ENCODE results near the gene PTPN7.

The PTPN7 gene

DNA sequence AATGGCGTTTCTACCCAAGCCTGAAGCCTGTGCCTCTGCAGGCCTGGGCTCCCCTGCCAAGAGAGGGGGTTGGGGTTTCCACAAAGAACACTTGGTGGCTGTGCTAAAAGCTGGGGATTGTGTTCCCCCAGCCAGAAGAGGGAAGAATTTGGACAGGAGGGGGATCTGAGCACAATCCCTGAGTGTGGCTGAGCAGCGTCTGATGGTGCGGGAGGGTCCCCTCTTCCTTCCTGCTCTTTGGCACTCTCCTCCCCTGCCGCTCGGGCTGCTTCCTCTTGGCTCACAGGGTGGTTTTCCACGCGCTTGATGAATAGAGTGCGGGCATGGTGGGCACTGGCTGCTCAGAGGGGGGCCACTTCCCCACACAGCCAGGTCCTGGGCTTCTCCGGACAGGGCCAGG, 34.0 kb downstream of the PTPN7 start:
- TF ChIP-seq, protein P1, sequence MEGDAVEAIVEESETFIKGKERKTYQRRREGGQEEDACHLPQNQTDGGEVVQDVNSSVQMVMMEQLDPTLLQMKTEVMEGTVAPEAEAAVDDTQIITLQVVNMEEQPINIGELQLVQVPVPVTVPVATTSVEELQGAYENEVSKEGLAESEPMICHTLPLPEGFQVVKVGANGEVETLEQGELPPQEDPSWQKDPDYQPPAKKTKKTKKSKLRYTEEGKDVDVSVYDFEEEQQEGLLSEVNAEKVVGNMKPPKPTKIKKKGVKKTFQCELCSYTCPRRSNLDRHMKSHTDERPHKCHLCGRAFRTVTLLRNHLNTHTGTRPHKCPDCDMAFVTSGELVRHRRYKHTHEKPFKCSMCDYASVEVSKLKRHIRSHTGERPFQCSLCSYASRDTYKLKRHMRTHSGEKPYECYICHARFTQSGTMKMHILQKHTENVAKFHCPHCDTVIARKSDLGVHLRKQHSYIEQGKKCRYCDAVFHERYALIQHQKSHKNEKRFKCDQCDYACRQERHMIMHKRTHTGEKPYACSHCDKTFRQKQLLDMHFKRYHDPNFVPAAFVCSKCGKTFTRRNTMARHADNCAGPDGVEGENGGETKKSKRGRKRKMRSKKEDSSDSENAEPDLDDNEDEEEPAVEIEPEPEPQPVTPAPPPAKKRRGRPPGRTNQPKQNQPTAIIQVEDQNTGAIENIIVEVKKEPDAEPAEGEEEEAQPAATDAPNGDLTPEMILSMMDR (conservative IDR thresholded peaks at IDR 0.05; ENCODE audit: low read length), result no peak
- no peak for TF ChIP-seq EZH2phosphoT487 (IDR thresholded peaks at IDR 0.05; ENCODE audit: borderline replicate concordance)
- H3K4me2 ChIP-seq (ENCODE audit: low read depth, low read length, poor library complexity, severe bottlenecking), result no peak overlapping the region

GRCh38 chr1:202125611-202126010, 34.8 kb downstream of the PTPN7 start:
- no peaks in the 10 kb centered on the region for H3K9me2 ChIP-seq (replicated peaks; ENCODE audit: low read depth, low read length)
- H3K27me3 ChIP-seq (ENCODE audit: insufficient read depth, low read length, poor library complexity, severe bottlenecking), result no peaks in the 10 kb centered on the region
- H3K9me3 ChIP-seq (ENCODE audit: insufficient read depth, low read depth, low read length), result no peaks in the 10 kb centered on the region
- TF ChIP-seq EZH2phosphoT487 (IDR thresholded peaks at IDR 0.05; ENCODE audit: borderline replicate concordance), result no peak
- no peaks in the 10 kb centered on the region for H3K36me3 ChIP-seq (ENCODE audit: insufficient read depth, low read length)
- H3K79me2 ChIP-seq (ENCODE audit: insufficient read depth, low read length), result no peaks in the 10 kb centered on the region
- H2AFZ ChIP-seq (ENCODE audit: low read length), result no peak overlapping the region
- H3K4me2 ChIP-seq (ENCODE audit: low read depth, low read length, poor library complexity, severe bottlenecking), result no peak overlapping the region
- H3K4me1 ChIP-seq (ENCODE audit: insufficient read depth, low read length, poor library complexity, severe bottlenecking), result no peaks in the 10 kb centered on the region
- H3K4me3 ChIP-seq (ENCODE audit: low read length, poor library complexity, severe bottlenecking), result no peak overlapping the region
- no peak overlapping the region for H3K9ac ChIP-seq (ENCODE audit: low read depth, low read length, poor library complexity, severe bottlenecking)
- H4K20me1 ChIP-seq (ENCODE audit: insufficient read depth, low read length, poor library complexity, severe bottlenecking), result no peaks in the 10 kb centered on the region
- H3F3A ChIP-seq (ENCODE audit: low read depth), result no peaks in the 10 kb centered on the region

More for the DNA sequence above, 34.0 kb downstream of the PTPN7 start:
- H3K9me2 ChIP-seq (replicated peaks; ENCODE audit: low read depth, low read length), result no peaks in the 10 kb centered on the region
- H3K4me1 ChIP-seq (ENCODE audit: insufficient read depth, low read length, poor library complexity, severe bottlenecking), result no peaks in the 10 kb centered on the region
- no peak overlapping the region for H3K4me3 ChIP-seq (ENCODE audit: low read length, poor library complexity, severe bottlenecking)
- no peaks in the 10 kb centered on the region for H3F3A ChIP-seq (ENCODE audit: low read depth)
- H3K79me2 ChIP-seq (ENCODE audit: insufficient read depth, low read length), result no peaks in the 10 kb centered on the region
- H3K9ac ChIP-seq (ENCODE audit: low read depth, low read length, poor library complexity, severe bottlenecking), result no peak overlapping the region
- H3K9me3 ChIP-seq (ENCODE audit: insufficient read depth, low read depth, low read length), result no peaks in the 10 kb centered on the region
- no peaks in the 10 kb centered on the region for H3K27me3 ChIP-seq (ENCODE audit: insufficient read depth, low read length, poor library complexity, severe bottlenecking)
- H3K36me3 ChIP-seq (ENCODE audit: insufficient read depth, low read length), result no peaks in the 10 kb centered on the region
- no peak overlapping the region for H2AFZ ChIP-seq (ENCODE audit: low read length)
- H4K20me1 ChIP-seq (ENCODE audit: insufficient read depth, low read length, poor library complexity, severe bottlenecking), result no peaks in the 10 kb centered on the region

DNA sequence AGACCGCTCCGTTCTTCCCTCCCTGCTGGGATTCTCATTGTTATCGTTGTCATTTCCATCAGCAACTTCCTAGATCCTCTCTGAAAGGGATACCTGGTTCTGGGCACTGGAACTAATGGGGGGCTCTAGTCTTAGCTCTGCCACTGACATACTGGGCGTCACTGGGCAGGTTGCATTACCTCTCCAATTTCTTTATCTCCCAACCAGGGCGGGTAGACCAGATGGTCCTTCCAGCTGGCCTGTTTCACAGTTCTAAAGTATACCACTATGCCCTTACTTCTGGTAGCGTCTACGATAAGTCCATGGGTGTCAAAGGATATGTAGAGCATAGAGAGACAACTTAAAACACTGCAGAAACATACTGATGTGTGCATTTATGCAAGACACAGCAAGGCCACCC, 36.3 kb downstream of the PTPN7 start:
- Histone ChIP-seq H3K4me2 (ENCODE audit: low read depth, low read length, poor library complexity, severe bottlenecking) (no peak overlapping the region), H3K9ac (ENCODE audit: low read depth, low read length, poor library complexity, severe bottlenecking) (no peak overlapping the region), H3K9me2 (replicated peaks; ENCODE audit: low read depth, low read length) (no peaks in the 10 kb centered on the region), H3K4me1 (ENCODE audit: insufficient read depth, low read length, poor library complexity, severe bottlenecking) (no peaks in the 10 kb centered on the region), H3F3A (ENCODE audit: low read depth) (no peaks in the 10 kb centered on the region), H3K79me2 (ENCODE audit: insufficient read depth, low read length) (no peaks in the 10 kb centered on the region), H3K9me3 (ENCODE audit: insufficient read depth, low read depth, low read length) (no peaks in the 10 kb centered on the region), H3K4me3 (ENCODE audit: low read length, poor library complexity, severe bottlenecking) (no peak overlapping the region), H4K20me1 (ENCODE audit: insufficient read depth, low read length, poor library complexity, severe bottlenecking) (no peaks in the 10 kb centered on the region), H2AFZ (ENCODE audit: low read length) (no peak overlapping the region), H3K36me3 (ENCODE audit: insufficient read depth, low read length) (no peaks in the 10 kb centered on the region), H3K27me3 (ENCODE audit: insufficient read depth, low read length, poor library complexity, severe bottlenecking) (no peaks in the 10 kb centered on the region)
- no peak for TF ChIP-seq EZH2phosphoT487 (IDR thresholded peaks at IDR 0.05; ENCODE audit: borderline replicate concordance)
- TF ChIP-seq, protein P1 (conservative IDR thresholded peaks at IDR 0.05; ENCODE audit: low read length), result no peak

DNA sequence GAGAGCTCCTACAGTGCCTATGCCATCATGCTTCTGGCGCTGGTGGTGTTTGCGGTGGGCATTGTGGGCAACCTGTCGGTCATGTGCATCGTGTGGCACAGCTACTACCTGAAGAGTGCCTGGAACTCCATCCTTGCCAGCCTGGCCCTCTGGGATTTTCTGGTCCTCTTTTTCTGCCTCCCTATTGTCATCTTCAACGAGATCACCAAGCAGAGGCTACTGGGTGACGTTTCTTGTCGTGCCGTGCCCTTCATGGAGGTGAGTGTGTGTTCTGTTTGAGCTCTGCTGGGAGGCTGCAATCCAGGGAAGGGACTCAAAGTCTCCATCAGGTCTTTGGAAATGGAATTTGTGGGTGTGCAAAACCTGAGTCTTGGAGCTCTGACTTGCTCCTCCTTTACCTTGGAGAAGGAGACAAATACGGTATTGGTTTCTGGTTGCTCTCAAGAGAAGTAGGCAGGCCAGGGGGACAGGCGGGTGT, 37.0 kb downstream of the PTPN7 start:
- H3K4me1 ChIP-seq (ENCODE audit: insufficient read depth, low read length, poor library complexity, severe bottlenecking), result no peaks in the 10 kb centered on the region
- no peak overlapping the region for H2AFZ ChIP-seq (ENCODE audit: low read length)
- no peaks in the 10 kb centered on the region for H3K36me3 ChIP-seq (ENCODE audit: insufficient read depth, low read length)
- no peak for TF ChIP-seq EZH2phosphoT487 (IDR thresholded peaks at IDR 0.05; ENCODE audit: borderline replicate concordance)
- TF ChIP-seq, protein P1 (conservative IDR thresholded peaks at IDR 0.05; ENCODE audit: low read length), result no peak
- H3K27me3 ChIP-seq (ENCODE audit: insufficient read depth, low read length, poor library complexity, severe bottlenecking), result no peaks in the 10 kb centered on the region
- no peaks in the 10 kb centered on the region for H3K9me3 ChIP-seq (ENCODE audit: insufficient read depth, low read depth, low read length)
- H3K9me2 ChIP-seq (replicated peaks; ENCODE audit: low read depth, low read length), result no peaks in the 10 kb centered on the region
- H3K4me2 ChIP-seq (ENCODE audit: low read depth, low read length, poor library complexity, severe bottlenecking), result no peak overlapping the region
- H4K20me1 ChIP-seq (ENCODE audit: insufficient read depth, low read length, poor library complexity, severe bottlenecking), result no peaks in the 10 kb centered on the region
- no peaks in the 10 kb centered on the region for H3F3A ChIP-seq (ENCODE audit: low read depth)
- H3K79me2 ChIP-seq (ENCODE audit: insufficient read depth, low read length), result no peaks in the 10 kb centered on the region
- H3K4me3 ChIP-seq (ENCODE audit: low read length, poor library complexity, severe bottlenecking), result no peak overlapping the region
- H3K9ac ChIP-seq (ENCODE audit: low read depth, low read length, poor library complexity, severe bottlenecking), result no peak overlapping the region
